K562 (cell line): ENCODE data around the gene TAOK2. TPM values are rescaled to one million over a fixed set of nuclear protein-coding genes. Genes with fewer than 3 reads are reported as not detected.

Experiments
- ATAC-seq: fragments of 200-7000 bp; cut with Tn5 transposase; 3 replicates; pipeline ENCODE4 v1.9.1; 2020; ENCODE audit warnings: moderate library complexity
- BruUV-seq: library from RNA; stranded (reverse); fragments of 400-500 nt; replicated peaks from 2 replicates; lab custom pipeline; 2021; lab: Mats Ljungman, UMichigan
- CTCF ChIA-PET: fragments of 300-600 bp; formaldehyde crosslinking; extraction: SDS; loops from one replicate; lab custom pipeline; 2021; ENCODE audit warnings: low intra/inter-chr PET ratio; lab: Yijun Ruan, JAX
- POLR2A ChIA-PET: fragments of 300-600, 350-650 bp; sonication (Branson Sonifier 250); formaldehyde crosslinking; extraction: SDS; loops from one replicate; lab custom pipeline; 2021; ENCODE audit warnings: antibody characterized with exemption, inconsistent platforms; lab: Yijun Ruan, JAX
- DNase-seq, 4 experiments: peaks; one replicate each; pipeline versions ENCODE4 v3.0.0 to v3.0.0-alpha.2; 2011 to 2018; ENCODE audit warnings: low spot score in 3 of 4, mixed read lengths in 3 of 4; ENCODE audit errors: extremely low read depth in 1 of 4
- FAIRE-seq: peaks from 2 replicates; lab custom pipeline; 2011; peaks lifted over from hg19 to GRCh38; lab: Jason Lieb, UNC
- H2AFZ ChIP-seq: 2 replicates; pipeline ENCODE4 v1.6.0; 2011; ENCODE audit warnings: low read depth, low read length, control low read depth, inconsistent platforms
- H3K27ac ChIP-seq: fragments of 200-600 bp; 3 replicates; pipeline ENCODE4 v1.8.0; 2011; ENCODE audit warnings: low read depth, mild to moderate bottlenecking, control low read depth, inconsistent platforms, low read length, moderate library complexity, mixed read lengths; ENCODE audit errors: extremely low read depth
- H3K27me3 ChIP-seq, 2 experiments: fragments of 300-600 bp in 1 of 2; 2 replicates in 1 of 2; 3 replicates in 1 of 2; pipeline versions ENCODE4 v1.6.0 to v1.8.0; 2011; ENCODE audit warnings: inconsistent platforms in 2 of 2, low read length in 2 of 2, mild to moderate bottlenecking in 1 of 2, mixed read lengths in 1 of 2, moderate library complexity in 1 of 2; ENCODE audit not compliant: control insufficient read depth in 2 of 2, insufficient read depth in 2 of 2
- H3K36me3 ChIP-seq: fragments of 300-600 bp; 3 replicates; pipeline ENCODE4 v1.8.0; 2011; ENCODE audit warnings: mild to moderate bottlenecking, low read length, inconsistent platforms; ENCODE audit not compliant: control insufficient read depth, insufficient read depth
- H3K4me1 ChIP-seq, 2 experiments: fragments of 200-600 bp in 1 of 2; replicated peaks in 1 of 2; 2 replicates in 1 of 2; 3 replicates in 1 of 2; pipeline versions ENCODE4 v1.5.1 to v1.8.0; 2011; ENCODE audit warnings: inconsistent platforms in 2 of 2, low read length in 2 of 2, mild to moderate bottlenecking in 1 of 2, mixed read lengths in 1 of 2, moderate library complexity in 1 of 2; ENCODE audit not compliant: control insufficient read depth in 2 of 2, insufficient read depth in 2 of 2
- H3K4me2 ChIP-seq: 2 replicates; pipeline ENCODE4 v1.6.1; 2011; ENCODE audit warnings: low read length, control low read depth, inconsistent platforms, mixed read lengths; ENCODE audit not compliant: insufficient read depth
- H3K4me3 ChIP-seq: fragments of 200-600 bp; sonication (generic), shearing (Covaris generic); 2 replicates; pipeline ENCODE4 v1.5.1; 2016; ENCODE audit warnings: control low read depth, inconsistent platforms
- H3K79me2 ChIP-seq: fragments of 200-600 bp; 3 replicates; pipeline ENCODE4 v1.8.0; 2011; ENCODE audit warnings: low read length, inconsistent platforms; ENCODE audit not compliant: control insufficient read depth, insufficient read depth
- H3K9ac ChIP-seq, 2 experiments: 2 replicates each; pipeline versions ENCODE4 v1.6.0 to v1.6.1; 2011; ENCODE audit warnings: low read depth in 2 of 2, low read length in 2 of 2, control low read depth in 1 of 2, inconsistent platforms in 1 of 2, mild to moderate bottlenecking in 1 of 2, mixed read lengths in 1 of 2; ENCODE audit not compliant: insufficient read depth in 1 of 2
- H3K9me1 ChIP-seq: one replicate; pipeline ENCODE4 v1.6.0; 2011; ENCODE audit warnings: inconsistent platforms, mild to moderate bottlenecking, low read length, moderate library complexity; ENCODE audit not compliant: control insufficient read depth, insufficient read depth
- H3K9me3 ChIP-seq: replicated peaks from 2 replicates; pipeline ENCODE4 v1.5.1; 2011; ENCODE audit warnings: low read depth, low read length, inconsistent platforms; ENCODE audit not compliant: control insufficient read depth, insufficient read depth
- H4K20me1 ChIP-seq: replicated peaks from 2 replicates; pipeline ENCODE4 v1.6.1; 2011; ENCODE audit warnings: low read length, inconsistent platforms, mixed read lengths; ENCODE audit not compliant: control insufficient read depth, insufficient read depth
- MAFF ChIP-seq: IDR thresholded peaks from 2 replicates; pipeline ENCODE4 v1.6.1; 2012; ENCODE audit warnings: low read length, improper control_type of control experiment
- MEF2D ChIP-seq: conservative IDR thresholded peaks from 2 replicates; pipeline ENCODE4 v1.6.1; 2016; ENCODE audit warnings: low read depth, missing genetic modification characterization, missing compliant biosample characterization
- NUFIP1 ChIP-seq: fragments of 450-650 bp; IDR thresholded peaks from 2 replicates; pipeline ENCODE4 v1.6.1; 2018; ENCODE audit not compliant: partially characterized antibody
- SOX6 ChIP-seq: fragments of 450-650 bp; IDR thresholded peaks from 2 replicates; pipeline ENCODE4 v1.6.1; 2014; ENCODE audit warnings: mild to moderate bottlenecking
- SRSF3 ChIP-seq: fragments of 200-400 bp; formaldehyde crosslinking; IDR thresholded peaks from 2 replicates; pipeline ENCODE4 v1.6.1; 2016; ENCODE audit warnings: mild to moderate bottlenecking, low read length, moderate library complexity; ENCODE audit not compliant: insufficient read depth
- UBTF ChIP-seq, 2 experiments: IDR thresholded peaks; 2 replicates each; pipeline ENCODE4 v1.6.1; 2012; ENCODE audit warnings: improper control_type of control experiment in 2 of 2, low read depth in 2 of 2, low read length in 2 of 2, borderline replicate concordance in 1 of 2
- XRCC4 ChIP-seq: IDR thresholded peaks from one replicate; pipeline ENCODE4 v1.6.1; 2011; ENCODE audit not compliant: insufficient read depth, insufficient read length; ENCODE audit errors: extremely low read depth
- ZBTB7A ChIP-seq: IDR thresholded peaks from 2 replicates; pipeline ENCODE4 v1.6.1; 2011; ENCODE audit warnings: low read depth, mild to moderate bottlenecking, low read length, moderate library complexity, borderline replicate concordance; ENCODE audit not compliant: control insufficient read depth
- ZKSCAN8 ChIP-seq: fragments of 200-800 bp; sonication (Bioruptor generic); IDR thresholded peaks from 2 replicates; pipeline ENCODE4 v1.6.1; 2016; ENCODE audit warnings: missing genetic modification characterization, missing compliant biosample characterization
- ZNF12 ChIP-seq: sonication (generic); formaldehyde crosslinking; IDR thresholded peaks from 2 replicates; pipeline ENCODE4 v1.4.0; 2020; ENCODE audit warnings: mild to moderate bottlenecking, missing genetic modification reagents
- WGBS: fragments of 100-300 bp; shearing (Covaris generic); methylation state at CpG from one replicate; pipeline ENCODE4 v1.1.6; 2016; ENCODE audit warnings: low coverage, mixed read lengths; ENCODE audit not compliant: insufficient coverage; ENCODE audit errors: missing lambda C conversion rate; 5-methylcytosine and 5-hydroxymethylcytosine counted together
- in situ Hi-C: fragments of 300-500 bp; cut with MboI; formaldehyde crosslinking; loops from 4 replicates; pipeline ENCODE4 v1.15.0; 2018; ENCODE audit warnings: inconsistent platforms, mixed read lengths
- intact Hi-C: fragments of 100-400 bp; cut with micrococcal nuclease; formaldehyde crosslinking; loops from 2 replicates; pipeline ENCODE4 v1.14.2; 2022
- polyA plus RNA-seq, 8 experiments: library from polyadenylated mRNA; depleted of rRNA in 4 of 8; stranded (reverse) in 5 of 8; unstranded in 3 of 8; fragments of >200 nt; fragmentation: Nextera tagmentation in 2 of 8; fragmentation: Illumina TruSeq in 1 of 8; extraction: Ambion mirVana in 2 of 8; extraction: Trizol in 1 of 8; gene quantifications; 2 replicates each; pipeline versions ENCODE4 v1.2.1 to v1.2.3, GENCODE V29; 2011 to 2014; ENCODE audit warnings: inconsistent platforms in 1 of 8, missing spikeins in 1 of 8
- total RNA-seq, 7 experiments: library from RNA; depleted of rRNA in 6 of 7; stranded (reverse); fragments of >200 nt in 6 of 7; fragmentation: Illumina TruSeq in 2 of 7; extraction: Trizol in 2 of 7; gene quantifications; 2 replicates each; pipeline versions ENCODE4 v1.2.1 to v1.2.3, GENCODE V29; 2011 to 2021; ENCODE audit warnings: low replicate concordance in 1 of 7
- TF ChIP-seq, protein P1 (sequence below): sonication (generic); formaldehyde crosslinking; IDR thresholded peaks from 2 replicates; pipeline ENCODE4 v1.8.0; 2022; ENCODE audit warnings: missing genetic modification reagents, mild to moderate bottlenecking, moderate library complexity, borderline replicate concordance
- TF ChIP-seq, protein P2 (sequence below): sonication (generic); formaldehyde crosslinking; IDR thresholded peaks from 2 replicates; pipeline ENCODE4 v1.8.0; 2022; ENCODE audit warnings: mild to moderate bottlenecking, low read depth, missing genetic modification reagents
- TF ChIP-seq, protein P3 (sequence below): fragments of 250-450 bp; sonication (Bioruptor Pico); IDR thresholded peaks from 2 replicates; pipeline ENCODE4 v1.5.0; 2020; ENCODE audit warnings: mild to moderate bottlenecking

The TAOK2 gene
- total and polyA plus RNA-seq, 9 of the 15 experiments (the other 6 are each of a cell fraction or from before 2014, with no cell fraction given), result 0.10 to 41.8 (median 13.7) TPM

DNA sequence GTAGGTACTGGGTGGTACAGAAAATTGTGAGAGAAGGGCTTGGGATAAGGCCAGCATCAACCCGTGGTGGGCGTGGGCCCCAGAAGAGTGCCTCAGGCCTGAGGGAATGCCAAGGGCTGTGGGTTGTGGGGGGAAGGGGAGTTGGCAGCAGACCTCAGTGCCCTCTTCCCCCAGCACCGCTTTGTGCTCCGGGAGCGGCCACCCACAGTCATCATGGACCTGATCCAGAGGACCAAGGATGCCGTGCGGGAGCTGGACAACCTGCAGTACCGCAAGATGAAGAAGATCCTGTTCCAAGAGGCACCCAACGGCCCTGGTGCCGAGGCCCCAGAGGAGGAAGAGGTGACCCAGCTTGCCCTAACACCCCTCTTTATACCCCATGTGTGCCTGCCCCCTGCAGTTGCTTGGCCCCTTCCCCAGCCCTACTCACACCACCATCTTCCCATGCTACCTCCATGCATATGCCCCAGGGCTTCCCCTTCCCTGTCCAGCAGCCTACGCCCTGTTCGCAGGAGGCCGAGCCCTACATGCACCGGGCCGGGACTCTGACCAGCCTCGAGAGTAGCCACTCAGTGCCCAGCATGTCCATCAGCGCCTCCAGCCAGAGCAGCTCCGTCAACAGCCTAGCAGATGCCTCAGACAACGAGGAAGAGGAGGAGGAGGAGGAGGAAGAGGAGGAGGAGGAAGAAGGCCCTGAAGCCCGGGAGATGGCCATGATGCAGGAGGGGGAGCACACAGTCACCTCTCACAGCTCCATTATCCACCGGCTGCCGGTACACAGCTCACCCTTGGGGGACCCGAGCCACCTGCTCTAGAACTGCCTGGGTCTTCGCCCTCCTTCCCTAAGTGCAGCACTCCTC, 9.1 kb downstream of the TAOK2 start:
- BruUV-seq, result no TSS peak
- ChIA-PET POLR2A (interaction anchor here (0.6 to 2.5 kb wide), 3 partner anchors 10 to 48 kb away, joined by 3 to 6 read pairs (median 3); no protein-coding TSS in a partner anchor), CTCF (no interaction called here)
- in situ Hi-C loops, result no loop called here
- intact Hi-C loops, result no loop called here
- Histone ChIP-seq H3K36me3 (peaks cover 100% of the 10 kb centered on the region), H3K4me1 (peaks cover 0 to 9% of the 10 kb centered on the region in 2 experiments; a peak in 1 of 5 replicates), H3K4me3 (no peak overlapping the region), H2AFZ (no peak overlapping the region), H3K9me1 (no peaks in the 10 kb centered on the region), H3K27ac (no peak overlapping the region), H4K20me1 (peaks cover 2% of the 10 kb centered on the region; the same call in 1 of the 2 replicates), H3K27me3 (no peaks in the 10 kb centered on the region), H3K4me2 (no peak overlapping the region), H3K9ac (no peak overlapping the region; a peak in 1 of 4 replicates), H3K79me2 (no peaks in the 10 kb centered on the region), H3K9me3 (no peaks in the 10 kb centered on the region)
- 90% methylated on average over 22 of the region's 24 CpGs for WGBS
- no peak for DNase-seq
- no peak for ATAC-seq
- FAIRE-seq, result no peak
- TF ChIP-seq ZKSCAN8 (CRISPR knock-in tag), result no peak
- no peak for TF ChIP-seq SOX6
- no peak for TF ChIP-seq NUFIP1
- no peak for TF ChIP-seq ZBTB7A
- TF ChIP-seq, protein P1, sequence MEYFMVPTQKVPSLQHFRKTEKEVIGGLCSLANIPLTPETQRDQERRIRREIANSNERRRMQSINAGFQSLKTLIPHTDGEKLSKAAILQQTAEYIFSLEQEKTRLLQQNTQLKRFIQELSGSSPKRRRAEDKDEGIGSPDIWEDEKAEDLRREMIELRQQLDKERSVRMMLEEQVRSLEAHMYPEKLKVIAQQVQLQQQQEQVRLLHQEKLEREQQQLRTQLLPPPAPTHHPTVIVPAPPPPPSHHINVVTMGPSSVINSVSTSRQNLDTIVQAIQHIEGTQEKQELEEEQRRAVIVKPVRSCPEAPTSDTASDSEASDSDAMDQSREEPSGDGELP (CRISPR knock-in tag), result no peak
- no peak for TF ChIP-seq MEF2D
- TF ChIP-seq, protein P2, sequence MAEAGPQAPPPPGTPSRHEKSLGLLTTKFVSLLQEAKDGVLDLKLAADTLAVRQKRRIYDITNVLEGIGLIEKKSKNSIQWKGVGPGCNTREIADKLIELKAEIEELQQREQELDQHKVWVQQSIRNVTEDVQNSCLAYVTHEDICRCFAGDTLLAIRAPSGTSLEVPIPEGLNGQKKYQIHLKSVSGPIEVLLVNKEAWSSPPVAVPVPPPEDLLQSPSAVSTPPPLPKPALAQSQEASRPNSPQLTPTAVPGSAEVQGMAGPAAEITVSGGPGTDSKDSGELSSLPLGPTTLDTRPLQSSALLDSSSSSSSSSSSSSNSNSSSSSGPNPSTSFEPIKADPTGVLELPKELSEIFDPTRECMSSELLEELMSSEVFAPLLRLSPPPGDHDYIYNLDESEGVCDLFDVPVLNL, result no peak
- TF ChIP-seq XRCC4, result no peak
- TF ChIP-seq UBTF (IDR thresholded peaks at IDR 0.05; ENCODE audit: borderline replicate concordance in 1 of 2, low read depth in 2 of 2, low read length in 2 of 2), result no peak
- no peak for TF ChIP-seq ZNF12 (CRISPR knock-in tag)
- TF ChIP-seq SRSF3, result no peak
- TF ChIP-seq, protein P3, sequence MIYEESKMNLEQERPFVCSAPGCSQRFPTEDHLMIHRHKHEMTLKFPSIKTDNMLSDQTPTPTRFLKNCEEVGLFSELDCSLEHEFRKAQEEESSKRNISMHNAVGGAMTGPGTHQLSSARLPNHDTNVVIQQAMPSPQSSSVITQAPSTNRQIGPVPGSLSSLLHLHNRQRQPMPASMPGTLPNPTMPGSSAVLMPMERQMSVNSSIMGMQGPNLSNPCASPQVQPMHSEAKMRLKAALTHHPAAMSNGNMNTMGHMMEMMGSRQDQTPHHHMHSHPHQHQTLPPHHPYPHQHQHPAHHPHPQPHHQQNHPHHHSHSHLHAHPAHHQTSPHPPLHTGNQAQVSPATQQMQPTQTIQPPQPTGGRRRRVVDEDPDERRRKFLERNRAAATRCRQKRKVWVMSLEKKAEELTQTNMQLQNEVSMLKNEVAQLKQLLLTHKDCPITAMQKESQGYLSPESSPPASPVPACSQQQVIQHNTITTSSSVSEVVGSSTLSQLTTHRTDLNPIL (CRISPR knock-in tag), result no peak
- no peak for TF ChIP-seq MAFF
